Activated T-cell treated with anti-CD3 and anti-CD28 coated beads, Interleukin-2, amount 50 U/mL, for 24 hours (primary cell): ENCODE measurements around the gene NCOA6.

Experiments used
- DNase-seq: peaks from one replicate; pipeline ENCODE4 v3.0.0-alpha.2; 2020
- H3K27ac Mint-ChIP-seq: 2 replicates; pipeline ENCODE4 v1.8.0; 2020; ENCODE audit warnings: mild to moderate bottlenecking, mixed read lengths
- H3K27me3 Mint-ChIP-seq: 2 replicates; pipeline ENCODE4 v1.8.0; 2020; ENCODE audit warnings: mixed read lengths
- H3K36me3 Mint-ChIP-seq: 2 replicates; pipeline ENCODE4 v1.8.0; 2020; ENCODE audit warnings: low read depth, mixed read lengths
- H3K4me1 Mint-ChIP-seq: 2 replicates; pipeline ENCODE4 v1.8.0; 2020; ENCODE audit warnings: low read depth, mixed read lengths
- H3K4me3 Mint-ChIP-seq: 2 replicates; pipeline ENCODE4 v1.8.0; 2020; ENCODE audit warnings: mild to moderate bottlenecking, moderate library complexity, mixed read lengths
- H3K9me3 Mint-ChIP-seq: 2 replicates; pipeline ENCODE4 v1.8.0; 2020; ENCODE audit warnings: mixed read lengths

Gene NCOA6

DNA sequence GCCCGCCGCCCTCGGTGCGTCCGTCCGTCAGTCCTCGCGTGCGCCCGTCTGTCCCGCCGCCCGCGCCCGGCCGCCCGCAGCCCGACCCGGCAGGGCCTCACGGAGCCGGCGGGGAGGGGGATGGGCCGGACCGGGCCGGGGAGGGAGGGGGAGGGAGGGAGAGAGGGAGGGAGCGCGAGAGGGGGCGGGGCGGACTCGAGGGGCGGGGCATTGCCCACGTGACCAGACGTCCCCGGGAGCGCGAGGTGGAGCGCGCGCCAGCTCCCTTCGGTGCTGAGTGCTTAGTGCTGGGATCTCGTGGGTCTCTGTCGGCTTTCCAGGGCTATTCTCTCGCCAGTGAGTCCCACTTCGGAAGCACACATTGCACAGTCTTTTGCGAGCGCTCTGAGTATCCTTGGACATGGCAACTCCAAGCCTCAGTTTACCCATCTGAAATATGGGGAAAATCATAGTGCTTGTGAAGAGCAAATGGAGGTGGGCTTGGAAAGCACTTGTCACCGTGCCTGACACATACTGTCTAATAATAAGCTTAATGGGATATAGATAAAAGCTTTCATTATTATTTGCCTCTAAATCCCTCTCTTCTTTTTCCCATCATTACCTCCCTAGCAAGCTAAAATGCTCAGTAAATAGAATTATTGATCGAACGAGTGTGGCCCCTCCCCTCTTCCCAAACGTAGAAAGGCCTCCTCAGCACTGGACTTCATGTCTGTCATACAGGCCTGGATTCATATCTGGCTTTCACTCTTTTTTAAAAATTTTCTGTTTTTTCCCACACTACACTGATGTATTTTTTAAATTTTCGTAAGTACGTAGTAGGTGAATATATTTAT is at the start of gene NCOA6:
Gene NCOA6 (minus strand): TSS at position 122 of the 833 bp plus-strand sequence. CDS start 43,296 bp downstream, outside the sequence.
- peak within 1 kb of the TSS; percentile 96 for H3K4me3 Mint-ChIP-seq
- peak within 1 kb of the TSS; percentile 96 for H3K27ac Mint-ChIP-seq
- no peaks in the 10 kb centered on the region for H3K9me3 Mint-ChIP-seq
- peak; percentile 90 for DNase-seq
- H3K27me3 Mint-ChIP-seq, result no peaks in the 10 kb centered on the region
- H3K36me3 Mint-ChIP-seq, result peaks cover 14% of the 10 kb centered on the region
- peaks cover 41% of the 10 kb centered on the region for H3K4me1 Mint-ChIP-seq

DNA sequence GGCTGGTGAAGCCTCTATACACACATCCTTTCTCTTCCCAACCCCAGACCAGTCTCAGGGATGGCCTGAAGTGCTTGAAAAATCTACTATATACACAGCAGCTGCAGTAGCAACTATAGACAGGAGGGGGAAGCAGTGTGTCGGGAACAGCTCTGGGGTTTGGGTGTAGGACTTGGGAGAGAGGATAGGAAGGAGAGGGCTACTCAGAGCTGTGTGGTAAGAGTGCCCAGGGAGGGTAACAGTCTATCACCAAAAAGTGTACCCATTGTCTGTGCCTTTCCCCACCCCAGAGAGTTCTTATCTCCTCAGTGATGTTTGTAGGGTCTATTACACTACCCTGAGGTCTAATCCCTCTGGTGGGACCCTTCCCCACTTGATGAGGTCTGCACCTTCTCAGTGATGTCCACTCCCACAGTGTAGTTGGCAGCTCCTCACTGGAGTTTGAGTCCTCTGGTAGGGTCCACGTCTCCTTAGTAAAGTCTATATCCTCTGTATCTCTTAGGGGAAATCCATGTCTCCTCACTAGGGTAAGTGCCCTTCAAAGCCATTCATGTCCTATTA is 48.7 kb upstream of the NCOA6 start:
- no peaks in the 10 kb centered on the region for H3K9me3 Mint-ChIP-seq
- peak; percentile 64 for DNase-seq
- no peaks in the 10 kb centered on the region for H3K27me3 Mint-ChIP-seq
- H3K4me3 Mint-ChIP-seq, result no peak overlapping the region
- H3K27ac Mint-ChIP-seq, result peak overlapping the region; percentile 55
- H3K4me1 Mint-ChIP-seq, result peaks cover 69% of the 10 kb centered on the region
- no peaks in the 10 kb centered on the region for H3K36me3 Mint-ChIP-seq

DNA sequence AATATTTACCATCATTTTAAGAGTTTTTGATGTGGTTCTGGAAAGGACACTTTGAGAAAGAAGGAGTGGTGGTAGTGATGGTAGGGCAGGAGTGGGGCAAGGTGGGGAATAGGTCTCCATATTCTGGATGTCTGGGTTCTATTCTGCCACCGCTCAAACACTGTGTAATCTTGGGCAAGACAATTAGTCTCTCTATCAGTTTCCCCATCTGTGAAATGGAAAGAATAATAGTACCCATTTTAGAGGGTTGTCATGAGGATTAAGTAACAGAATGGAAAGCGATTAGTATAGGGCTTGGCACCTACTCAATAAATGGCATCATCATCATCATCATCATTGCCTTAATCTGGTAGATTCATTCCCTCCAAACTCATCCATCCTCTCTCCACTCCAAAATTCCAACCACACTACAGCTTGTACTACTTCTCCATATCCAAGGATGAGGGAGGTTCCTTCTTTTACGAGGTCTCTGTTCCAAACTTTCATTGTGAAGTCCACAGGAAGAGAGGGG is 48.2 kb upstream of the NCOA6 start:
- H3K27me3 Mint-ChIP-seq, result no peaks in the 10 kb centered on the region
- H3K4me1 Mint-ChIP-seq, result peaks cover 67% of the 10 kb centered on the region
- no peak overlapping the region for H3K27ac Mint-ChIP-seq
- no peaks in the 10 kb centered on the region for H3K9me3 Mint-ChIP-seq
- H3K36me3 Mint-ChIP-seq, result no peaks in the 10 kb centered on the region
- H3K4me3 Mint-ChIP-seq, result peak overlapping the region; percentile 77
- no peak for DNase-seq

DNA sequence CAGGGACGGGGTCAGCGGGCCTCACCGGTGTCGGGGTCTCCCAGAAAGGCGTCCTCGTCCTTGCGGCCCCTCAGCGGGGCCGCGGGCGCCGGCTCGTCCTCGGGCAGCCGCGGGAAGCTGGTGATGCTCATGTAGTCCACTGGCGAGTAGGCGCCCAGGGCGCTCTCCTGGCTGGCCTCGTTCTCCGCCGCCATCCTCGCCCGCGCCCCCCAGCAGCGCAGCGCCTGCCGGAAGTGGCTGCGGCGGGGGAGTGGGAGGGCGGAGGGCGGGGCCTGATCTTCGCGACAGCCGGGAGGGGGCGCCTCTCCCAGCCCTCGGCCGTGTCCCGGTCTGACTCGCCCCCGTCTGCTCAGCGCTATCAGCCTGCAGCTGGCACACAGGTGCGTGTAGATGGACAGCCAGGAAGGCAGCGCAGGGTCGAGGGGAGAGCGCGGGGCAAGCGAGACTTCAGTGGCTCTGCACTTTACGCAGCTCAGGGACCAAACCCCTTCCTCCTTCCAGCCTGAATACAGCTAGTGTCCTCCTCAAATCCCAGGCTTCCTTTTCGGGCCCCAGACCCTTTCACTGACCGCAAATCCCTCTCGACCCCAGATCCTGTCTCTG is 47.3 kb upstream of the NCOA6 start, which contains the start of gene GGT7:
Gene GGT7 (minus strand): TSS at position 235 of the 603 bp plus-strand sequence. CDS start 41 bp downstream, at position 194.
- Mint-ChIP-seq H3K9me3 (no peaks in the 10 kb centered on the region), H3K4me3 (peak within 1 kb of the TSS; percentile 77), H3K27ac (peak within 1 kb of the TSS; percentile 83), H3K27me3 (no peaks in the 10 kb centered on the region), H3K4me1 (peaks cover 62% of the 10 kb centered on the region), H3K36me3 (no peaks in the 10 kb centered on the region)
- peak; percentile 94 for DNase-seq

DNA sequence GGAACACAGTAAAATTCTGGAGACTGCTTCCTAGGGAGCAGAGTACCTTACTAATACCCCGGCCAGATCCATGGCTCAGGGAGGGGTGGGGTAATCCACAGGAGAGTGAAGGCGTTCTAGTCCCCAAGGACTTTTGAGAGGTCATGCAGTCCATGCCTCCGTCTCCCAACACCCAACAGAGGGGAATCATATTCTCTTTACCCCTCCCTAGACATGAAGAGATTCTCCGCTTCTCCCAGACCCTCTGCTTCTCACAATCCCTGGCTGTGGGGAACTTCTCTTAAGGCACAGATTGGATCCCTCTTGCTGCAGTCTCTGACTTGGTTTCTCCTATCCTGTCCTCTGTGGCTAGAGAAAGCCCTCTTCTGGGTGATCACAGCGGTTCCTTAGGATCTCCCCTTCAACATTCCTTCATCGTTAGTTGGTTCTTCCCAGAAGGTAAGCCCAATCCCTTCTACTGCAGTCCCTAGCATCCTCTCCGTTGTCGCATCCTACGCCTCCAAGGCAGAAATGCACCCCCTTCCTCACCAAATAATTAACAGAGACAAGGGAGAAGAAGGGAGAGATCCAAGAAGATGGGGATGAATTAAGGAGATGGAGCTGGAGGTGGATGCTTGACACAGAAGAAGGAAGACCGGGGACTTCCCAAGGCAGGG is 46.6 kb upstream of the NCOA6 start:
- Mint-ChIP-seq H3K27me3 (no peaks in the 10 kb centered on the region), H3K36me3 (no peaks in the 10 kb centered on the region), H3K9me3 (no peaks in the 10 kb centered on the region), H3K4me1 (peaks cover 59% of the 10 kb centered on the region), H3K4me3 (peak overlapping the region; percentile 77), H3K27ac (peak overlapping the region; percentile 83)
- peak; percentile 36 for DNase-seq

DNA sequence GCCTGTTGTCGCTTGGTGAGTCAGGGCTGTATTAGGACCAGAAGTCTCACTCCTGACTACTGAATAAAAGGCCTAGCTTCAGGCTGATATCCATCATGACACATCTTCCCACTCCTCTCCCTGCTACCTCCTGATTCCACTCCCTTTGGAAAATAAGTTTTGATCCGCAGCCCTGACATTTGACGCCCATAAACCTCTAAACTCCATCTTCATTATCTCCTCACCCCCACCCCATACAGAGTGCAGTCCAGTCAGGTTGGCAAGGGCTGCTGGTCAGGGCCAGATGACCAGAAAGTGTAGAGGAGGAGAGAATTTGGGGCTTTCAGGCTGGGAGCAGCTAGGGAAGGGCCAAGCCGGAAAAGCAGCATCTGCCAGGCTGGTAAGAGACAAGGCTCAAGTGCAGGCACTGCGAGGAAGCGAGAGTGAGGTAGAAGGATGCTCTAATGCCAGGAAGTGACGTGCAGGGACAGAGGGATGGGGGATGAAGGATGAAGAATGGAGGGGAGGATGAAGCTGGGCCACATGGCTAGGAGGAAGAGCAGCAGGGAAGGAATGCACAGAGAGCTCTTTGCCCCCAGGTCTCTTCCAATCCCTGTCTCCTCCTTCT is 46.0 kb upstream of the NCOA6 start:
- no peaks in the 10 kb centered on the region for H3K27me3 Mint-ChIP-seq
- peaks cover 55% of the 10 kb centered on the region for H3K4me1 Mint-ChIP-seq
- no peaks in the 10 kb centered on the region for H3K36me3 Mint-ChIP-seq
- peak overlapping the region; percentile 77 for H3K4me3 Mint-ChIP-seq
- no peaks in the 10 kb centered on the region for H3K9me3 Mint-ChIP-seq
- H3K27ac Mint-ChIP-seq, result peak overlapping the region; percentile 19
- no peak for DNase-seq

DNA sequence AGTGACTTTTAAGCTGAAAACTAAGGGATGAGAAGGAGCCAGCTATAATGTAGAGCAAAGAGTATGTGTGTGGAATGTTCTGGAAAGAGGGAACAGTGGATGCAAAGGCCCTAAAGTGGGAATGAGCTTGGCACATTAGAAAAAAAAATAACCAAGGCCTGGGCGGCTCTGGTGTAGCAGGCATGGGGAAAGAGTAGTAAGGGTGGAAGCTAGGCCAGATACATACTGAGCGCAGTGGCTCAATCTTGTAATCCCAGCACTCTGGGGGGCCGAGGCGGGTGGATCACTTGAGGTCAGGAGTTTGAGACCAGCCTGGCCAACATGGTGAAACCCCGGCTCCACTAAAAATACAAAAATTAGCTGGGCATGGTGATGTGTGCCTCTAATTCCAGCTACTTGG is 38.8 kb upstream of the NCOA6 start:
- peaks cover under 1% of the 10 kb centered on the region for H3K4me1 Mint-ChIP-seq
- DNase-seq, result no peak
- H3K27ac Mint-ChIP-seq, result peak overlapping the region; percentile 3
- peaks cover 18% of the 10 kb centered on the region for H3K36me3 Mint-ChIP-seq
- H3K4me3 Mint-ChIP-seq, result no peak overlapping the region
- no peaks in the 10 kb centered on the region for H3K27me3 Mint-ChIP-seq
- H3K9me3 Mint-ChIP-seq, result no peaks in the 10 kb centered on the region

DNA sequence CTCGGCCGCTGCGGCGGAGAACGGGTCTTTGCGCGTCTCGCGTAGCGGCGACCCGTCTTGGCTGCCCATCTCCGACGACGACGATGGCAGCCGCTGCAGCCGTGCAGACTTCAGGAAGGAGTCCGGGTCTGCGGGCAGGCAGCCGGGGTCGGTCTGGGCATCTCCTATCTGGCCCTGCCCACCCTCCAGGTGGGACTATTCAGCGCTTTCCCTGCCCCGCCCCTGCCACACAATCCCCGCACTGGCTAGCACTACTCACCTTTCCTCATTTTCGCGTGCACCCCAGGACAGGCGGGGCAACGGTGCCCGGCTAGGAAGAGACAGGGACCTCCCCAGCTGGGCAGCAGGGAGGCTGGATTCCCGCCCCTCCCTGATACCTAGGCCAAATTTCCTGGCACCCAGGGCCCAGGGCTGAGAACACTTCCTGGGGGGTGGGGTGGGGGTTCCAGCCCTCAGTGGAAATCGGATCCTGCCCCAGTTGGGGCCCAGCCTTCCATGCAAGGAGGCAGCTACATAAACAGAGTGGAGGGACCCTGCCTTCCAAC is 38.0 kb upstream of the NCOA6 start:
- Mint-ChIP-seq H3K36me3 (peaks cover 23% of the 10 kb centered on the region), H3K4me3 (no peak overlapping the region), H3K27ac (no peak overlapping the region), H3K4me1 (no peaks in the 10 kb centered on the region), H3K9me3 (no peaks in the 10 kb centered on the region), H3K27me3 (no peaks in the 10 kb centered on the region)
- no peak for DNase-seq

DNA sequence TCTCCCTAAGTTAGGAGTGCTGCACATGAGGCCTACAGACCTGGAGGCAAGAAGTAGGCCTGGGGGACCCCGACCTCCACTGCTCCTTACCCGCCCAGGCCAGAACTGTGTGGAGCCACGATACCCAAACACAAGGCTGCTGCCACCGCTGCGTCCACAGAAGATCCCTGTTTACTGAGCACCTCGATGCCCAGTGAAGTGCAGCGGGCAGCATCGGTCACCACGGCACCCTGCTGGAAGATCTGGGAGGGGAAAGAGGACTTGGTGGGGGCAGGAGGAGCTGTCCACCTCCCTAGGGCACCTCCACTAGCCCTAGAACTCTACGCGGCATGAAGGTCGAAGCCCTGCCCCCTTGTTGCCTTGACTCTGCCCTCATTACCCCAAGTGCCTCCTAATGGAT is 37.3 kb upstream of the NCOA6 start:
- H3K36me3 Mint-ChIP-seq, result peaks cover 28% of the 10 kb centered on the region
- no peaks in the 10 kb centered on the region for H3K9me3 Mint-ChIP-seq
- H3K27me3 Mint-ChIP-seq, result no peaks in the 10 kb centered on the region
- no peak for DNase-seq
- no peak overlapping the region for H3K4me3 Mint-ChIP-seq
- H3K27ac Mint-ChIP-seq, result no peak overlapping the region
- no peaks in the 10 kb centered on the region for H3K4me1 Mint-ChIP-seq

DNA sequence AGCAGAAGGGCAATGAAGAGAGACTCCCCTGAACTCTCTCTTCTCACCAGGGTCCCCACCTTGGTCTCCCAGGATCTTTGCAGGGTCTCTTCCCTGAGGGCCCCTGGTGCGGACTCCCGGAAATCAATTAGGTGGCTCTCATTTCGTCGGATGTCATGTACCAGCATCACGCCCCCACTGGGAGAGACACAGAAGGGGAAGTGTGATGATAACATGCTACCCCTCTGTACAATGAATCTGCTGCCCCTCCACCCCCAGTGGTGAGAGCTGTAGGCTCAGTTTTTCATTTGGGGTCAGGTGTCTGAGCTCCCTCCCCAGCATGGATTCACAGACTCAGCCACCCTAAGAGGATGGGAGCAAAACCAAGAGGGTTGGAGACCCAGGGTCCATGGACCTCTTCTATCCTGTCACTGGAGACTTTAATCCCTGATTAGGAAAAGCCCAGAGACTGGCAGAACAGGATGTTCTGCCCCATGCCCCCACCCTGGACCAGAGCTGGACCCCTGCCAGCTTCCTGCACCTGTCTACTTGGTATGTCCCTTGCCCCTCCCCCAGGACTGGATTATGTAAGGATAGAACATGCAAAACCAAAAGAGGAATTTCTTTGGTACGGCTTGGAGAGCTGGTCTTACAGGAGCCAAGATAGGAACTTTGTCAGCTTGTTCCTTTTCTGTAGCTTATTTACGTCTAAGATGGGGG is 36.1 kb upstream of the NCOA6 start:
- no peak overlapping the region for H3K4me3 Mint-ChIP-seq
- peaks cover 32% of the 10 kb centered on the region for H3K36me3 Mint-ChIP-seq
- H3K4me1 Mint-ChIP-seq, result no peaks in the 10 kb centered on the region
- H3K27me3 Mint-ChIP-seq, result no peaks in the 10 kb centered on the region
- DNase-seq, result no peak
- H3K9me3 Mint-ChIP-seq, result no peaks in the 10 kb centered on the region
- H3K27ac Mint-ChIP-seq, result no peak overlapping the region

DNA sequence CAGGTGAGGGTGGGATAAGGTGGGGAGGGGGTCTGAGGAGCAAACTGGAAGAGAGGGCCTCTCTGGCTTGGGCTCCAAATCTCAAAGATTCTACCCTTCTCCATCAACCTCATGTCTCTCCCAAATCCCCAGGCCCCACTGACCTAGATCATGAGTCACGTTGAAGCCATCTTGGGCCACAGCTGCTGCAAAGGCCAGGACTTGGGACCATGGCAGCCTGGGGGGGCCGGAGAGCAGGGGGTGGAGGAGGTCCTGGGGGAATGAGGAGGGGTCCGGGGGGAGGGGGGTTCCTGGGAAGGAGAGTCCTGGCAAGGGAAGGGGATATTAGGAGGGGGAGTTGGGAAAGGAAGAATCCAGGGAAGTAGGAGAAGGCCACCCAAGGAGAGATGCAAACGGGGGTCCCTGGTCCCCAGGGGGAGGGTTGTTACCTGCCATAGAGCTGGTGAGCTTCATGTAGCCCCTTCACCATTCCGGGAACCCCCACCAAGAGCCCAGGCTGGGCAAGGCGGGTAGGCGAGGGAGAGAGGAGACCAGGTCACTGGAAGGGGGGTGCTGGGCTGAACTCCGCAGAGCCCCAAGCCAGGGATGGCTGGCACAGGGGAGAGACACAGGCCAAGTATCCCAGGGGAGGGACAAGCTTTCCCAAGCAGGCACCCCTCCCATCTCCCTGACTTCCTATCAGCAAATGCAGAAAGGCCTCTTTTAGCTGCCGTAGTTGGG is 34.5 kb upstream of the NCOA6 start:
- Mint-ChIP-seq H3K4me1 (no peaks in the 10 kb centered on the region), H3K9me3 (no peaks in the 10 kb centered on the region), H3K4me3 (no peak overlapping the region), H3K27me3 (no peaks in the 10 kb centered on the region), H3K27ac (no peak overlapping the region), H3K36me3 (peaks cover 40% of the 10 kb centered on the region)
- no peak for DNase-seq

DNA sequence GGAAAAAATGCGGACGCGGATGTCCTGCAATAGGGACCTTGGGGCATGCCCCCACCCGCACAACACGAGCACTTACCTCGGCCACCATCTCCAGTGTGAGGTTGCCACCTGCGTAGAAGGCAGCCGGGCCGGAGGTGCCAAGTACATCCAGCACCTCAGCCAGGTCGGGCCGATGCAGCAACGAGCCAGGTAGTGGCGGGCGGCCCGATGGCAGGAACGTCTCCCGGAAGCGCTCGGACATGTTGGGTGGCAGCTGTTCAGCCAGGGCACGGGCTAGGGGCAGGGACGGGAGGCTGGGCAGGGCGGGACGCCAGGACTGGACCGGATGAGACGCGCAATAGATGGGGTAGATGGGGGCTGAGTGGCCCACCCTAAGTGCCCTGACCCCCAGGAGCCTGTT is 33.9 kb upstream of the NCOA6 start:
- no peak for DNase-seq
- no peak overlapping the region for H3K27ac Mint-ChIP-seq
- H3K27me3 Mint-ChIP-seq, result no peaks in the 10 kb centered on the region
- no peak overlapping the region for H3K4me3 Mint-ChIP-seq
- peaks cover 45% of the 10 kb centered on the region for H3K36me3 Mint-ChIP-seq
- H3K9me3 Mint-ChIP-seq, result no peaks in the 10 kb centered on the region
- no peaks in the 10 kb centered on the region for H3K4me1 Mint-ChIP-seq

DNA sequence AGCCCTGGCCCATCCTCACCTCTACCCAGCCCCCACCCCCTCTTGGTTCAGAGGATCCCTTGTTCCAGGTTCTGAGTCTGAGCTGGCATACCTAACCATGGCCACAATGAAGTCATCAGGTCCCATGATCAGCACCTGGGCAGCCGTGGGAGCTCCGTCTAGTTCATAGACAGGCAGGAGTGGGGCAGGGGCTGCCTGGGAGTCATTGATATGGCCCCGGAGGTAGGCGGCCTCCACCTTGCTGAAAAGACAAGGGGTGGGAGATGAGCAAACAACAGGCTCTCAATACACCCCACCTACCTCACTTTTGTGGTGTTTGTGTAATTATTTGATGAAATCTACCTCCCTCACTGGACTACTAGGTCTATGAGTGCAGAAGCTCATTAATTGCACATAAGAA is 26.8 kb upstream of the NCOA6 start:
- H3K36me3 Mint-ChIP-seq, result peaks cover 51% of the 10 kb centered on the region
- H3K4me3 Mint-ChIP-seq, result no peak overlapping the region
- H3K9me3 Mint-ChIP-seq, result no peaks in the 10 kb centered on the region
- no peak for DNase-seq
- H3K27me3 Mint-ChIP-seq, result no peaks in the 10 kb centered on the region
- H3K27ac Mint-ChIP-seq, result no peak overlapping the region
- H3K4me1 Mint-ChIP-seq, result no peaks in the 10 kb centered on the region
